ENCODE measurements around the gene GPS1. TPM values are rescaled to one million over a fixed set of nuclear protein-coding genes. Genes with fewer than 3 reads are reported as not detected.

GPS1 gene
- total RNA-seq, 1 experiment from 2014 or later, result 108 TPM

DNA sequence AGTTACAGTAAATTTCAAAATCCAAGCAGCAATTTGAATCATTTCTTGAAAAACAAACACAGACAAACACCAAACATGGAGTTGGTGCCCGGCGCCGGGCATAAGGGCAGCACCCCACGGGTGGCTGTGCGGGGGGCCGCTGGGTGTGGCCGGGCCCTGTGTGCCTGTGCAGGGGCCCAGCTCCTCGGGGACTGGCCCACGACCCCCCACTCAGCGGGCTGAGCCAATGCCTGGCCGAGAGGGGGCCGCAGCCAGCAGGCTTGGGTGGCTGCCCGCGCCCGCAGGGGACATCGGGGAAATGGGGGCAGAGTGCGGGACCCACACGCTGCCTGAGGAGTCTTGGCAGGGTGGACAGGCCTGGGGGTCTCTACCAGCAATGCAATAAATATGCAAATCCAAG lies 26.7 kb downstream of the GPS1 start:
- no peak for DNase-seq (ENCODE audit: low spot score)

DNA sequence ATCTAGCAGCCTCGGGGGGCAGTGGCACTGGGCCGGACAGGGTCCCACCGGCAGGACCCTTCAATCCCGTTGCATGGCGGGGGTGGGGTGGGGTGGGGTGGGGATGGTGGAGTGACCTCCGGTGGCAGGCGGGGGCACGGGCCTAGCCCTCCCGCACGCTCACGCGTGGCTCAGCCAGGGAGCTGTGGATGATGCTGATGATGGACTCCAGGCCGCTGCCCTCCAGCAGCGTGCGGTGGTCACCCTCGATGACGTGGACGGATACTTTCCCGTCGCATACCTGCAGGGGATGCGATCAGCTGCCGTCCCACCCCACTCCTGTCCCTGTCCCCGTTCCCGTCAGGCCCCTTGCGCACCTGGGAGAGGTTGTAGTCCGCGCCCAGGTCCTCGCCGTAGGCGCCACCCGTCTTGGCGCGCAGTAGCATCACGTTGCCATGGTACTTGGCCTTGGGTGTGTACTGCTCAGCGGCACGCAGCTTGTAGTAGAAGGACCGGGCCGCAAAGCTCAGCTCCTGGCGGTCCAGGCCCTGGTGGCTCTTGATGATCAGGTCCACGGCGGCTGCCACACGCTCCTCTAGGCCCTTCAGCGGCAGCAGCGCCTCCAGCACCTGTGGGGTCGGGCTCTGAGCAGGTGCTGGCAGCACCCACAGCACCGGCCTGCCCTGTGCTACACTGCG lies 27.4 kb downstream of the GPS1 start:
- no peak for DNase-seq (ENCODE audit: low spot score)

DNA sequence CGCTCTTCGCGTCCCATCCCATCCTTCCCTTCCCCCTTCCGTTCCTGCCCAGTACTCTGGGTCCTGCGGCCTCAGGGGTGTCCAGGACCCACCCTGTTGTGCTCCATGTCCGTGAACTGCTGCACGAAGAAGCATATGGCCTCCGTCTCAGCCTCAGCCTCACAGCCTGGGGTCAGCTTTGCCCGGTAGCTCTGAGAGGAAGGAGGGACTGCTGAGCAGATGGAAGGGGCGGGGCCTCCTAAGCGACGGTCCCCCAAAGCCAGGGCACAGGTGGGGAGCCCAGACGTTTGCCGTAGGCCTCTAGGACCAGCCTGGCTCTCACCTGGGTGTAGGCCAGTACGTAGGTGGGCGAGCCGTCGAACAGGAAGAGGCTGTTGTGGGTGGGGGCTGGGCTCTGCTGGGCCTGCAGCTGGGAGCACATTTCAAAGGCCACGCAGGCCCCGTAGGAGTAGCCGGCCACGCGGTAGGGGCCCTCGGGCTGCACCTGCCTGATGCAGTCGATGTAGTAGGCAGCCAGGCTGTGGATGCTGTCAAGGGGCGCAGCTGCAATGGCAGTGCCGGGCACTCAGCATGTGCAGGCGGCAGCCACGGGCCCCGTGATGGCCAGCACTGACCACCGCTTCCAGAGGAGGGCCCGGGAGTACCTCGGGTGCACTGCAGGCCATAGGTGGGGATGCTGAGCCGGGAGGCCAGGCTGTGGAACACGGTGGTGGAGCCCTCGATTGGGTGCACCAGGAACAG lies 28.5 kb downstream of the GPS1 start:
- no peak for DNase-seq (ENCODE audit: low spot score)

DNA sequence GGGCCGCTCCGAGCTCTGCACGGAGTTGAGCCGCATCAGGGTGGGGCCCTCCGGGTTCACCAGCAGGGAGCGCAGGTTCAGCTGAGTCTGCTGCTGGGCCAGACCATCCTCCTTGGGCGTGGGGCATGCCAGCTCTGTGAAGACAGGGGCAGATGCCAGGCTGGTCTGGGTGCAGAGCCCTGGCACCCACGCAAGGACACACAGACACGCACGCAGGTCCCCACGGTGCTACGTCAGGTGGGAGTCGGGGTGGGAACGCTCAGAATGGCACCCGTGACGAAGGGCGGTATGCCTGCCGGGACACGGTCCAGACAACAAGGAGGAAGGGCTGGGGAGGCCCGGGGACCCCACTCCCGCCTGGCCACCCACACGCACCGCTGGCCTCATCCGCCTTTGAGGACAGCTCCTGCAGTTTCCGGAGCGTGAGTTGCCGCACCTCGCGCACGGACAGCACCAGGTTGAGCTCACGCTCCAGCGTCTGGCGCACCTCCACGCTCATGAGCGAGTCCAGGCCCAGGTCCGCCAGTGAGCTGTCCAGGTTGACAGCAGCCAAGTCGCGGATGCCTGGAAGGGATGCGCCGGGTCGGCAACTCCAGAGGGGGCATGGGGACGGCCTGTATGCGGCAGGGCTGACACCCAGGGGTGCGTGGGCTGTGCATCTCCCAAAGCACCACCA lies 29.2 kb downstream of the GPS1 start:
- no peak for DNase-seq (ENCODE audit: low spot score)

DNA sequence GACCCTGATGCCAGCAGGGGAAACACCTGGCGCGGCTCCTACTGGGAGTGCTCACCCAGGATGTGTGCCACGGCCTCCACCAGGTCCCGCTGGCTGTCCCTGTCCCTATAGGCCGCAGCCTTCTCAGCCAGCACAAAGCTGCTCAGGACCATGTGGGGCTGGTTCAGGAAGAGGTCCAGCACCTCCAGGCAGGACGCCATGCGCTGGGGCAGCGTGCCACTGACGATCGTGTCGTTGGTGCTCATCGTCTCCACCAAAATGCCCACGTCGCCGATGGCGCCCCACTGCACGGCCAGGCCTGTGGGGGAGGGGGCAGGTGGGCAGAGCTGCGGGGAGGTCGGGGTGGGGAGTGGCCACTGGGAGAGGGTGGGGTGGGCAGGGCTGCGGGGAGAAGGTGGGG lies 29.8 kb downstream of the GPS1 start:
- DNase-seq (ENCODE audit: low spot score), result no peak

DNA sequence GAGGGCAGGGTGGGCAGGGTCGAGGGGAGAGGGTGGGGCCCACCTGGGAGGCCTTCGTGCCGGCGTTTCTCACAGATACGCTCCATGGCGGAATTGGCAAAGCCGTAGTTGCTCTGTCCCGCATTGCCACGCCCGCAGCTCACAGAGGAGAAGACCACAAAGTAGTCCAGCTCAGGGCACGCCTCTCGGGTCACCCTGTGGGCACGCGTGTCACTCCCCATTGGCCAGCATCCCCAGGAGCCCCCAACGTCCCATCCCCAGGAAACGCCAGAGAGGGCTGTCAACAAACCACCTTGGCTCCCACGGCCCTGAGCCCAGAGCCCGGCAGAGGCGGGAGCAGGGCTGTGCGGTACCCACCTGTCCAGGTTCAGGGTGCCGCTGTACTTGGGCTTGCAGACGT lies 30.3 kb downstream of the GPS1 start:
- DNase-seq (ENCODE audit: low spot score), result no peak

DNA sequence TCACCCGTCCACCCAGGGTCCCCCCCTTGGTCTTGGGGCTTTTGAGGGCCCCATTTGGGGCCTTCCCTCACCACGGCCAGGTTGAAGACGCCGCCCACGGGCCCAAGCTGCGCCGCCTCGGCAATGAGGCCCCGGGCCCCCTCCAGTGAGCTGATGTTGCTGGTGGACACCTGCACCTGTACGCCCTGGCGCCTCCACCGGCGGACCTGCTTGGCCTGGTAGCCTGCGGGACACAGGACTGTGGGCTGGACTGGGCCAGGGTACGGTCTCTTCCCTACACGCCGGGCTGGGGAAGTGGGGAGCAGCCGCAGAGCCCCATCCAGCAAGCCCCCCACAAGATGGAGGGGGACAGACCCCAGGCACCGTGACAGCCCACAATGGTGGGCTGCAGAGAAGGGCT lies 30.8 kb downstream of the GPS1 start:
- no peak for DNase-seq (ENCODE audit: low spot score)

DNA sequence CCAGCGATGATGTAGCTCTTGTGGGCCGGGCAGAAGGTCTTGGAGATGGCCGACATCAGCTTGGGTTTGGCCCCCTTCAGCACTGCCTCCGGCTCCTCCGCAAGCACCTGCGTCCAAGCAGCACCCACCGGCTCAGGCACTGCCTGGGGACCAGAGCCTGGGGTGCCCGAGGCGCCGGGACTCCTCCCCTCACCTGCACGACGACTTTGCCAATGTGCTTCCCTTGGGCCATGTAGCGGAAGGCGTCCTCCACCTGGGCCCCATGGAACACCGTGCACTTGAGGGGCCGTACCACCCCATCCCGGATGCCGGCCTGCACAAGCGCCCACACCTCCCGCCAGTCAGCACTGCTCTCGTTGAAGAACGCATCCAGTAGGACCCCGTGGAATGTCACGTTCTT lies 31.3 kb downstream of the GPS1 start:
- DNase-seq (ENCODE audit: low spot score), result no peak

DNA sequence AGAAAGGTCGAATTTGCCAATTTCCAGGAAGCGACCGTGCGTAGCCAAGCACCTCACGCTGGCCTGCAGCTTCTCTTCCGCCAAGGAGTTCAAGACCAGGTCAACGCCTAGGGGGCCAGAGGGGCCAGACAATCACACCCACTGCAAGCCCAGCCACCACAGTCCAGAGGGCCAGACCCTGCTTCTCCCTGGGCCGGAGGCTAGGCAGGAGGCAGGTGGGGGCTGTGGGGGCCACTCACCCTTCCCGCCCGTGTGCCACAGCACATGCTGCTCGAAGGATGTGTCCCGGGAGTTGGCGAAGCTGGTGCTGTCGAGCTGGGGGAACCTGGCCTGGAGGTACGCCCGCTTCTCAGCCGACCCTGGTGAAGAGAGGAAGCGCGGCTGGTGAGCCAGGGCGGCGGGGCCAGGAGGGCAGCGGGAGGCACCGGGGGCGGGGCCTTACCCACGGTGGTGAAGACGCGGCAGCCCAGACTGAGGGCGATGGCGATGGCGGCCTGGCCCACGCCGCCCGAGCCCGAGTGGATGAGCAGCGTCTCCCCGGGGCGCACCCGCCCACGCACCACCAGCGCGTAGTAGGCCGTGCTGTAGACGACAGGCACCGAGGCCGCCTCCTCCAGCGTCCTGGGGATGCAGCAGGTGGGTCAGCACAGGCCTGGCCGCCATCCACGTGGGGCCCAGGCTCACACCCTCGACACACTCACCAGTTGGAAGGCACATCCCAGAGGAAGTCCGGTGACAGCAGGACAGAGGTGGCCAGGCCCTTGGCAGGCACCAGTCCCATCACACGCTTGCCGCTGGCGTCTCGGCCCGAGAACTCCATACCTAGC lies 32.0 kb downstream of the GPS1 start:
- no peak for DNase-seq (ENCODE audit: low spot score)

DNA sequence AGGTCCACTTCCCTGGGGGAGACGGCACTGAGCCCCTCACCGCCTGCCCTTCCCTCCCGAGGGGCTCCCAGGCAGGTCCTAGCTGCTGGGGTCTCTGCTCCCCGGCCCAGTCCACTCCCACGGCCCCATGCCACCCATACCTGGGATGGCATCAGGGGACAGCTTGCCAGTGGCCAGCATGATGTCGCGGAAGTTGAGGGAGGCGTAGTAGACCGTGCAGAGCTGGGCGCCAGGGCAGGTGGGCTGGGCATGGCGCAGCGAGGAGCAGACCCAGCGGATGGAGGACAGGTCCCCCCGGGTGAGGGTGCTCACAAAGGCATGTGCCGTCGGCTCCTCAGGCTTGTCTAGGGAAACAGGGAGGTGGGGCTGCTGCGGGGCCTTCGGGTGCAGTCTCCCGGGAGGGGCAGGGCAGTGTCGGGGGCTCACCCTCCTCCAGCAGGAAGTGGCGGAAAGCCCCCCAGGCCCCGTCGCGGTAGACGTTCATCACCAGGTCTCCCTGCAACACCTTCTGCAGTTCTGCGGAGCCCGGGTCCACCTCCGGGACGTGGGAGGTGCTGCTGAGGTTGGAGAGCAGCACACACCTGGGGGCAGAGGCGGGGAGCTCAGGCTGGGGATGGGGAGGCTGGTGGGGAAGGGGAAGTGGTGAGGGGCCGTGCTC lies 32.8 kb downstream of the GPS1 start:
- DNase-seq (ENCODE audit: low spot score), result no peak

DNA sequence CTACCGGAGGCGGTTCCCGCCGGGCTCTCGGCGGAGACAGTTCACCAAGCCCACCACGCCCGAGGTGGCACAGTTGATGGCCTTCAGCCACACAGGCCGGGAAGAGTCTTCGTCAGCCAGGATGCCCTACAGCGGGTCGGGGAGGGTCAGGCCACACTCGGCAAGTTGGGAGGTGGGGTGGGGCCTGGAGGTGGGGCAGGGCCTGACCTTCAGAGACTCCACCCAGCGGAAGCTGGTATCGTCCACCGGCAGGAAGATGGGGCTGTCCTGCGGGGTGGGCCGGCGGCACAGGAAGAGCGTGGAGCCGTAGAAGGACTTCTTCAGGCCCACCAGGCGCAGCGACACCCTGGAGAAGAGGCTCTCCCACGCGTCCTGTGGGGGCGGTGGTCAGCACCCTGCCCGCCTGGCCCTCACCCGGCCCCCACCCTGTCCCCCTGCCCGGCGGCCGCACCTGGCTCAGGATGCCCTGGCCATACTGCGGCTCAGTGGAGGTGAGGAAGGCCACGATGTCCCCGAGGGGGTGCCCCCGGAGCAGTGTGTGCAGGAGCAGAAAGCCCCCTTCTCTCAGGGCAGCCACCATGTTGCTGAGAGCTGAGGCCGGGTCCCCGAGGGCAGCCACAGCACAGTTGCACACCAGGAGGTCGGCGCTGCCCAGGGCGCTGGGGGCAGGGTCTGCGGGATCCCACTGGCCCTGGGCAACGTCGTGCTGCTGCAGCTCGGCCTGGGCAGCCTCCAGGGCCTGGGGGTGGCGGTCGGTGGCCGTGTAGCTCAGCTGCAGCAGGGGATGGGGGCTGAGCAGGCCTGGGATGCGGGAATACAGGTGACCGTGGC lies 33.5 kb downstream of the GPS1 start:
- DNase-seq (ENCODE audit: low spot score), result no peak

DNA sequence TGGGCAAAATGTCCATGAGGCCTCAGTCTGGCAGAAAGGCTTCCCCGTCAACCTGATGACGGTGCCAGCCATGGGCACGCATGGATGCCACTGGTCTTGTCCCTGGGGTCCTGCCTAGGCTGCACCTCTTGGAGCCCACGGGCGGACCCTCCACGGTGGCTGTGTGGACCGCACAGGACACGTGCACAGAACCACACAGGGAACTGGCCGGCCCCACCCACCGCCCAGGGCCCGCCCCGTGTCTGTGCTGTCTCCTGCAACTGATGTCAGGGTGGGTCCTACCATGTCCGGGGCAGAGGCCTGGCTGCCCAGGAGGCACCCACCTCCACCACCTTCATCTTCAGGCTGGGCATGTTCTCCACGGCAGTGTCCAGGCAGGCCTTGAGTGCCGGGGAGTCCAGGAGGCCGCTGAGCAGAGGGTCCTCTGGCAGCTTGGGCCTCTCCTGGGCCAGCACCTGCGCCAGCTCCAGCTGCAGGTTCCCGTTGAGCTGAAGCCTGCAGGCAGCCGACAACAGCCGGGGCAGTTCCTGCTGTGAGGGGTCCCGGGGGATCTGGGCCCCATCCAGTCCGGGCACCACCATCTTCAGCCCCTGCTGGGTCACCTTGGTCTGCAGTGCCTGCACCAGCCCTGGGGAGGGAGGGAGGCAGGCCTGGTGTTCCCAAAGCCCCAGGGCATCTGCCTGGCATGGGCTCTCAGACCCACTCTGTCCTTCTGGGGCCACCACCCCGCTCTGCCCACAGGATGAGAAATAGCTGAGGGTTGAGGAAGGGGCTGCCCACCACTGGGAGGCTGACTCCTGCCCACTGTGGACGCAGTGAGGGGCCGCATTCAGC lies 34.5 kb downstream of the GPS1 start:
- no peak for DNase-seq (ENCODE audit: low spot score)

DNA sequence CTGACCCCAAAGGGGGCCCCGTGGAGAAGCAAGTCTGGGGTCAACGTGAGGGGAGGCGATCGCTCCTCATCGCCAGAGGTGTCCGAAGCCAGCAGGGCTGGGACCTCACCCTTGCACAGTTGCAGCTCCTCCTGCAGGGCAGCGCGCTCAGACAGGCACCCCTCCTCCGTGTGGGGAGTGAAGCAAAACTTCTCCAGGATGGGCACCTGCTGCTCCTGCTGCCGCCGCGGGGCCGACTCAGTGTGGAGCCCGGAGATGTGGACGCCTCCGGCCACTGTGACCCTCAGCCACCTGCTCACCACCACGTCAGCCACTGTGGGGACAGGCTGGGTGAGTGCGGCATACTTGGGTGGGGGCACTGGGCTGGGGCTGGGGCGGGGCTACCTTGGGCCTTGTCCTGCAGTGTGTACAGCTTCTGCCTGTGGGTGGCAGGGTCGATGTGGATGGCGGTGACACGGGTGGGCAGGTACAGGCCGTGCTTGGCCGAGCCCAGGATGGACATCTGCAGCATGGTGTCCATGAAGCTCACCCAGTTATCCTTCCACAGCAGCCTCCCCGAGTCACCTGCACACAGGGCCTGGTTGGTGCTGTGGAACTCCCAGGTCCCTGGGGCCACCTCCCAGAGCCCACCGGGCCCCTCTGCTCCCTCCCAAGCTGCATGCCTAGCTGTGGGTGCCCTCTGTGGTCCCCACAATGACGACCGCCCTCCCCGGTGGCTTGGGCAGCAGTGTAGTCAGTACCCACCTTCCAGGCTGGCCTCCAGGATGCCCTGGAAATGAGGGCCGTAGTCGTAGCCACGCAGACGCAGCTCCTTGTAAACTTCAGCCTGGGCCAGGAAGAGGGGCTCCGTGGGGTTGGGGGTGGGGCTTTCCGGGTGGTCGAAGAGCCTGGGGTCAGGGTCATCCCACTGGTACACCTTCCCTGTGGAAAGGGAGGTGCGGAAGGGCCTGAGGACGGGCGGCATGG lies 35.5 kb downstream of the GPS1 start:
- no peak for DNase-seq (ENCODE audit: low spot score)

DNA sequence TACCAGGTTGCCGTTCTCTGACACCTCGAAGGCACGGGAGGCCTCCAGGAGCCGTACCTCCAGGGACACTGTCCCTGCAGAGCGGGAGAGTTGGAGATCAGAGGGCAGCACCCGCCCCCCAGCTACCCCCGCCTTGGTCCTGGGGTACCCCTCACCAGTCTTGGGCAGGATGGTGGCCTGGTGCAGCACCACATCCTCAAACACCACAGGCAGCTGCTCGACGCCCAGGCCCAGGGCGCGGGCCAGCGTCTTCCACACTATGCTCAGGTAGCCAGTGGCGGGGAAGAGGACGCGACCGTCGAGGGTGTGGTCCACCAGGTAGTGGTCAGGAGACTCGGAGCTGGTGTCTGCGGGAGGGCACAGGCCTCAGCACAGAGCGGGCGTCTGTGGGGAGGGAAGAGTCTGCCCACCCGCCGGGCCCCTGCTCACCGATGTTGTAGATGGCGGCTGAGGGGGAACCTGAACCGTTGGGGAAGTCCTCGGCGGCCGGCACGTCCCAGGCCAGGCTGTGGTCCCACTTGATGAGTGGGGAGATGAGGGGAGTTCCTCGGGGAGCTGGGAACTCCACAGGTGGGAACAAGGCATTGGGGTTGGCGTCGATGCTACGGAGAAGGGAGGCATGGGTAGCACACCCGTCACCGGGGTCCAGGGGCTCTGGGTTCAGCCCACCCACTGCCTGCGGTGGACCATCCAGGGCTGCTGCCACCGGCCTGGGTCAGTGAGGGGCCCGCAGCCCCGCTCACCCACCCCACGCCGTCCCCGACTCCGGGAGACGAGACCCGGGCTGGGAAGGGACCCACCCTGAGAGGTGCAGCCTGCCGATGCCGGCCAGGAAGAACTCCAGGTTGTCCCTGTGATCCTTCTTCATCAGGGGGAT lies 36.5 kb downstream of the GPS1 start:
- no peak for DNase-seq (ENCODE audit: low spot score)

DNA sequence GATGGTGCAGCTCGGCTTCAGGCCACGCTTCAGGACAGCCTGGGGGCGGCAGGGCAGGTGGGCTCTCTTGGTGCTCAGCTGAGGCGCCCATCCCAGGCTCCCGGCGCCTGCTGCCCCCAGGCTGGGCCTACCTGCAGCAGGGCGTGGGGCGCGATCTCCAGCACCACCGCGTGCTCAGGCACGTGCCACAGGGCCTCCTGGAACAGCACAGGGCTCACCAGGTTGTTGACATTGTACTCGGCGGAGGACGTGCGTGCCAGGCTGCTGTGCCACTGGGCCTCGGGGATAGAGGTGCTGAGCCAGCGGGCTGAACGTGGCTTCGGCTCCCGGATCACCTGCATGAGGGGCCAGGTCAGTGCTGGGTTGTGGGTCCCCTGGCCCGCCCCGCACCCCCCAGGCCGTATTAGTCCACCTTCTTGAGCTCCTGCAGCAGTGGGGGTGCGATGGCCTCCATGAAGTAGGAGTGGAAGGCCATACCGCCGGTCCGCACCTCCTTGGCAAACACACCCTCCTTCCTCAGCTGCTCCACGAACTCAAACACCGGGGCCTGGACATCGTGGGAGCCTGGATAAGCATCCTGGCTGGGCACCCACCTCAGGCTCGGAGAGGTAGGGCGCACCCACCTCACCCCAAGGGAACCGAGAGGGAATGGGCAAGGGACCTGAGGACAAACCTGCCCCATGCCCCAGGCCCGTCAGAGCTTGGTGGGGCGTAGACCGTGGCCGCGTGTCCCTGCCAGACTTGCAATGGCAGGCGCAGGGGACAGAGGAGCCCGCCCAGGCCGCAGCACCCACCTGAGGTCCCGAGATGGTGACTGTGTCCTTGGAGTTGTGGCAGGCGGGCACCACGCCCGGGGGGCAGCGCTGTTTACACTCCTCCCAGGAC lies 37.4 kb downstream of the GPS1 start:
- no peak for DNase-seq (ENCODE audit: low spot score)

DNA sequence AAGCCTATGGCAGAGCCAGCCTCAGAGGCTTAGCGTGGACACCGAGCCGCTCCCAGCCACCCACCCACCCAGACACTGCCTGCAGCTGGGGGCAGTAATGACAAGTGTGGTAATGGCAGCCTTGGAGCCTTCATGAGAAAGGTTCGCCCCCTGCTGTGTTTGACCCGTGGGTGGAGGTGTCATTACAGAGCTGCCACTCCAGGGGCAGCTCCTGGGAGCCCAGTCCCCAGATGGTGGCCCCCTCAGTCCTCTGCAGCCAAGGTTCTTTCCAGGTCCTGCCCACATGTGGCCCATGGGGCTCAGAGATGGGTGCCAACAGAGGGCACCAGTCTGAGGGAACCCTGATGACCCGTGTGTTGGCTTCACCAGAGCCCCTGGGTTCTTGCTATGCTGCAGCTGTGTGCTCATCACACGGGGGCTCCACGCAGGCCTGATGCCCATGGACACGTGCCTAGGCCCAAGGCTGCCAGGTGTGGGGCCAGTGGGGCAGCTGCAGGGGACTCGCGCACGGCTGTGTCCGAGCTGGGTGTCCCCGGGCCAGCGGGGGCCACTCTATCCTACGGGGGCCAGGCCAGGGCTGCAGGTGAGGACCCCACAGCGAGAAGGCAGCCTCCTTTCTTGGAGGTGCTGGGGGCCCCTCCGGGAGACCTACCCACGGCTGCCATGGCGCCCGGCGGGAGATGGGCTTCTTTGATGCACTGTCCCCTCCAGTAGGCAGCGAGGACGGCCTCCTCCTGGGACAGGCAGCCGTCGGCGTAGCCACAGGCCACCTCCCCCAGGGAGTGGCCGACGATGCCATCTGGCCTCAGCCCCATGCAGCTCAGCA lies 38.2 kb downstream of the GPS1 start:
- DNase-seq (ENCODE audit: low spot score), result no peak
